Activated CD4-positive, alpha-beta T cell treated with anti-CD3 and anti-CD28 coated beads, Interleukin-2, amount 10 ng/mL, durations not matched to agents 24 days and 14 days (primary cell): ENCODE measurements around the gene TMEM151A. TPM values are rescaled to one million over a fixed set of nuclear protein-coding genes. Genes with fewer than 3 reads are reported as not detected.
A peak's percentile ranks its signal among the peaks of the same experiment; 100 is the strongest.

Experiments
- DNase-seq: peaks from one replicate; pipeline ENCODE4 v3.0.0; 2022
- H3K27ac Mint-ChIP-seq: one replicate; pipeline ENCODE4 v1.8.0; 2022; ENCODE audit warnings: mild to moderate bottlenecking, mixed read lengths
- H3K27me3 Mint-ChIP-seq: one replicate; pipeline ENCODE4 v1.8.0; 2022; ENCODE audit warnings: mixed read lengths
- H3K36me3 Mint-ChIP-seq: one replicate; pipeline ENCODE4 v1.8.0; 2022; ENCODE audit warnings: low read depth, mild to moderate bottlenecking, mixed read lengths
- H3K4me1 Mint-ChIP-seq: one replicate; pipeline ENCODE4 v1.8.0; 2021; ENCODE audit warnings: mixed read lengths
- H3K4me3 Mint-ChIP-seq: one replicate; pipeline ENCODE4 v1.8.0; 2022; ENCODE audit warnings: mild to moderate bottlenecking, moderate library complexity, mixed read lengths
- H3K9me3 Mint-ChIP-seq: one replicate; pipeline ENCODE4 v1.8.0; 2021; ENCODE audit warnings: mixed read lengths
- intact Hi-C: fragments of 100-400 bp; cut with micrococcal nuclease; formaldehyde crosslinking; loops from one replicate; pipeline ENCODE4 v1.15.1; 2023
- total RNA-seq: library from RNA; stranded (reverse); gene quantifications from 2 replicates; pipeline ENCODE4 v1.2.3, GENCODE V29; 2022

Gene TMEM151A
- total RNA-seq, 1 donor from 2014 or later, result not detected

DNA sequence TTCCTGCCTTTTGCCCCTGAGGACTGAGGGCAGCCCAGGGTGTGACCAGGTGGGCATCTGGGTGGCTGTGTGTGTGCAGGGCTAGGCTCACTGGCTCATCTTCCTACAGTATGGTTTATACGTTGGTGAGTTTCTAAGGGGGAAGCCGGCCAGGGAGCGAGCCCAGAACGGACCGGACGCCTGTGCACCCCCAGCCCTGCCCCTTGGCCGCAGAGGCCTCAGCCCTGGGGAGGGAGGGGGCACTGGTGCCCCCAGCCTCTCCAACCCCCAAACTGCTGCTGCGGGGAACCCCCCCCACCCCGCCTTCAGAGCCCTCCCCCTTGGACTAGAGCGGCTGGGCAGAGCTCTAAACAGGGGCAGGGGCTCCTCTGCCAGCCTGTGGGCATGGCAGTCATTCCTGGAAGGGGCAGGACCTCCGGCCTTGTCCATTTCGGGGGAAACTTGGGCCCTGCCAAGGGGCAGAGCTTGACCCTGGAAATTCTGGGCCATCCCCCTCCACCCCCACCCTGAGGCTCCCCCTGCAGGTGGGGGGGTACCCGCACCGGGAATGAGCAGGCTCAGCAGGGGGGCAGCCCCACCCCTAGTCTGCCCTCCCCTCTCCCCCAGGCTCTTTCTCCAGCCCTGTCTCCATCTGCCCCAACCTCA lies 8.1 kb upstream of the TMEM151A start:
- Mint-ChIP-seq H3K27me3 (peaks cover 7% of the 10 kb centered on the region), H3K9me3 (no peaks in the 10 kb centered on the region), H3K4me3 (no peak overlapping the region), H3K4me1 (peaks cover 30% of the 10 kb centered on the region), H3K36me3 (peaks cover 2% of the 10 kb centered on the region), H3K27ac (peak overlapping the region; percentile 53)
- no peak for DNase-seq
- intact Hi-C loops, result no loop called here

DNA sequence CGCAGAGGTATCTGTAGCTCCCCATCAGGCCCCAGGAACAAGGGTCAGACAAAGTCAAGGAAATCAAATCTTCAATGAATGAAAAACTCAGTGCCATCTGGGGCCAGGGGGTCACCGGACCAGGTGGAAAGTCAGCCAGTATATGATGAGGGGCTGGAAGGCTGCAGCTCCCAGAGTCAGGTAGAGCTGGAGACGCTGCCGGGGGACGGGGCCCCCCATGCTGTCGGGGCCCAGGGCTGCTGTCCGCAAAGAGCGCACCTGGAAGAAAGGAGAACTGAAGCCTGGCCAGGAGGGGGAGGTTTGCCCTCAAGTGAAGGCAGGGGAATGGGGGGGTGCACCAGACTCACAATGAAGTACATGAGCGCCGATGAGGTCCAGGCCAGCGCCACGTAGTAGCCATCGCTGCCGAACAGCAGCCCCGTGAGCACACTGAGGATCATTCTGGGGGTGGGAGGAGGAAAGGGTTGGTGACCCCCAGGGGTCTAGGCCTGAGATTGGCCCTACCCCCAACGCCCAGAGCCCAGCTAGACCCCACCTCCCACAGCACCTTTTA lies 7.1 kb upstream of the TMEM151A start:
- no peaks in the 10 kb centered on the region for H3K9me3 Mint-ChIP-seq
- DNase-seq, result no peak
- peaks cover 28% of the 10 kb centered on the region for H3K4me1 Mint-ChIP-seq
- intact Hi-C loops, result no loop called here
- H3K27me3 Mint-ChIP-seq, result peaks cover 4% of the 10 kb centered on the region
- H3K27ac Mint-ChIP-seq, result no peak overlapping the region
- H3K36me3 Mint-ChIP-seq, result peaks cover 4% of the 10 kb centered on the region
- no peak overlapping the region for H3K4me3 Mint-ChIP-seq

DNA sequence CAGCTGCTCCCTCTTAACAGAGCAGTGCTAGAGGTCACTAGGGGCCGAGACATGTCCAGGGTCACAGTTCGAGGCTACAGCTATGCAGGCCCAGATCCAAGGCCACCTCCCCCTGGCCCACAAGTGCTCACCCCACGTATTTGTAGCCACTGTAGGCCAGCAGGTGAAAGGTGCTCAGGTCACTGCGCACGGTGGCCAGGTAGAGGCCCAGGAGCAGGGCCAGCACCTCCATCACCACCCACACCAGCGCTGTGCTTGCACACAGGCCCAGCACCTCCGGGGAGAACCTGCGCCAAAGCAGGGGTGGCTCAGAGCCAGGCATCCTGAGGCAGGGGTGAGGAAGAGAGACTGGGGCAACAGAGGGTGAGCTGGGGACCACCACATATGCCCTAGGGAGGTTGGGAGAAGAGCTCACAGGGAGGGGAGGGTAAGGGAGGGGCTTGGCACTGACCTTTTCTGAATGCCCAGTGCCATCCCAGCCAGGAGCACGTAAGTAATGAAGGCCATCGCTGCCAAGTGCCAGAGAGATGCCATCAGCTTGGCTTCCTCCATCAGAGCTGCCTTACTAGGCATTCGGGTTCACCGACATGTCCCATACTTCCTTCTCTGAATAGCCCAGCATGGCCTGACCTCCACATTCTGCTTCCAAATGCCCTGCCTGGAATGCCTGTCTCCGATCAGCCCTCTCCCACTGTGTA lies 6.3 kb upstream of the TMEM151A start:
- no peak overlapping the region for H3K27ac Mint-ChIP-seq
- no peaks in the 10 kb centered on the region for H3K9me3 Mint-ChIP-seq
- H3K27me3 Mint-ChIP-seq, result peaks cover 6% of the 10 kb centered on the region
- H3K4me3 Mint-ChIP-seq, result no peak overlapping the region
- H3K36me3 Mint-ChIP-seq, result peaks cover 4% of the 10 kb centered on the region
- intact Hi-C loops, result no loop called here
- DNase-seq, result no peak
- peaks cover 36% of the 10 kb centered on the region for H3K4me1 Mint-ChIP-seq

GRCh38 chr11:66286699-66287098 lies 5.0 kb upstream of the TMEM151A start:
- no peak overlapping the region for H3K4me3 Mint-ChIP-seq
- no peak for DNase-seq

DNA sequence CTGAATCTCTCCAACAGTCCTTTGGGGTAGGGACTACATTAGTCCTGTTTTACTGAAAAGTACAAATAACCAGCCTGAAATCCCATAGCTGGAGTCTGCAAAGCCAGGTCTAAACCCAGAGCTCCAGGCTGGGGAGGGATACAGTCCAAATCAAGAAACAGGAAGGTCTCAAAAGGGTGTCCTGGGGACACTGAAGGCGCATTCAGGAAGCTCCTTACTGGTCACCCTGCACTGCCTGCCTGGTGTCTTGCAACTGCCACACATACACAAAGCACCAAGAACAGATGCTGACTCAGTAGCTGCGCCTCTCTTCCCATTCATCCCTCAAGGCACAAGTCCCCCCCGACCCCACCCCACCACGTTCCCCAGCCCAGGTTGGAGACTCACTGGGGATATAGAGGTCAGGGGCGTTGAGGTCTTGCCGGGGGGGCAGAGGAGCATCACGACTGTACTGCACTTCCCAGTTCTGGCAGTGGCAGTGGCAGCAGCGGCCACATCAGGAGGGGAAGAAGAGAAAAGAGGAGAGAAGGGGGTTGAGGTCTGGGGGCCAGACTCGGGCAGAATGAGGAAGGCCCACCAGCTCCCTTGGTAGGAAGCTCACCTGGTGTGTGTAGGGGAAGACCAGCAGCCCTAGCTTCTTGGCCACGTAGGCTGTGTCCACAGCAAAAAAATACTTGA lies 4.3 kb upstream of the TMEM151A start:
- Mint-ChIP-seq H3K36me3 (peaks cover 4% of the 10 kb centered on the region), H3K27me3 (peaks cover 17% of the 10 kb centered on the region), H3K4me3 (peak overlapping the region; percentile 84), H3K4me1 (peaks cover 34% of the 10 kb centered on the region), H3K27ac (peak overlapping the region; percentile 35), H3K9me3 (peaks cover 4% of the 10 kb centered on the region)
- intact Hi-C loops, result no loop called here
- peak; percentile 58 for DNase-seq

More at GRCh38 chr11:66286699-66287098, 5.0 kb upstream of the TMEM151A start:
- intact Hi-C loops, result no loop called here
- H3K4me1 Mint-ChIP-seq, result peaks cover 39% of the 10 kb centered on the region
- peaks cover 4% of the 10 kb centered on the region for H3K9me3 Mint-ChIP-seq
- peaks cover 17% of the 10 kb centered on the region for H3K27me3 Mint-ChIP-seq
- peak overlapping the region; percentile 45 for H3K27ac Mint-ChIP-seq
- H3K36me3 Mint-ChIP-seq, result peaks cover 4% of the 10 kb centered on the region

GRCh38 chr11:66287889-66288670 lies 3.6 kb upstream of the TMEM151A start:
- Mint-ChIP-seq H3K36me3 (peaks cover 4% of the 10 kb centered on the region), H3K4me3 (peak overlapping the region; percentile 84), H3K4me1 (peaks cover 32% of the 10 kb centered on the region), H3K27ac (peak overlapping the region; percentile 79), H3K9me3 (peaks cover 4% of the 10 kb centered on the region), H3K27me3 (peaks cover 24% of the 10 kb centered on the region)
- DNase-seq, result peak; percentile 60
- intact Hi-C loops, result no loop called here

- intact Hi-C loops, result loop anchor here (1.0 kb wide), 4 partner anchors 23 to 577 kb away; partner anchors contain the start of genes BRMS1 and KAT5
- peak within 1 kb of the TSS; percentile 96 for H3K27ac Mint-ChIP-seq
- DNase-seq, result peak; percentile 100
- H3K36me3 Mint-ChIP-seq, result peaks cover 4% of the 10 kb centered on the region
- H3K27me3 Mint-ChIP-seq, result peaks cover 30% of the 10 kb centered on the region
- H3K4me1 Mint-ChIP-seq, result peaks cover 32% of the 10 kb centered on the region
- peaks cover 4% of the 10 kb centered on the region for H3K9me3 Mint-ChIP-seq
- peak within 1 kb of the TSS; percentile 84 for H3K4me3 Mint-ChIP-seq
Observed at GRCh38 chr11:66288671-66289547, 2.8 kb upstream of the TMEM151A start, which contains the start of gene YIF1A. YIF1A (minus strand) TSS chr11:66289143; CDS start chr11:66288985, 158 bp downstream.

- intact Hi-C loops, result loop anchor here (1.0 kb wide), 4 partner anchors 23 to 577 kb away; partner anchors contain the start of genes BRMS1 and KAT5
- Mint-ChIP-seq H3K27me3 (peaks cover 32% of the 10 kb centered on the region), H3K4me1 (peaks cover 32% of the 10 kb centered on the region), H3K27ac (peak overlapping the region; percentile 96), H3K4me3 (peak overlapping the region; percentile 84), H3K36me3 (peaks cover 4% of the 10 kb centered on the region), H3K9me3 (peaks cover 4% of the 10 kb centered on the region)
- peak; percentile 95 for DNase-seq
Observed at GRCh38 chr11:66289548-66290329, 2.0 kb upstream of the TMEM151A start.

- H3K27me3 Mint-ChIP-seq, result peaks cover 32% of the 10 kb centered on the region
- peaks cover 32% of the 10 kb centered on the region for H3K4me1 Mint-ChIP-seq
- peak; percentile 56 for DNase-seq
- H3K27ac Mint-ChIP-seq, result peak overlapping the region; percentile 51
- H3K36me3 Mint-ChIP-seq, result peaks cover 4% of the 10 kb centered on the region
- intact Hi-C loops, result no loop called here
- peak overlapping the region; percentile 84 for H3K4me3 Mint-ChIP-seq
- H3K9me3 Mint-ChIP-seq, result peaks cover 4% of the 10 kb centered on the region
Observed at GRCh38 chr11:66290330-66290621, 1.4 kb upstream of the TMEM151A start.

GRCh38 chr11:66291303-66291705 lies 390 bp upstream of the TMEM151A start:
- H3K4me1 Mint-ChIP-seq, result peaks cover 32% of the 10 kb centered on the region
- peaks cover 4% of the 10 kb centered on the region for H3K36me3 Mint-ChIP-seq
- peaks cover 4% of the 10 kb centered on the region for H3K9me3 Mint-ChIP-seq
- no peak overlapping the region for H3K27ac Mint-ChIP-seq
- intact Hi-C loops, result no loop called here
- DNase-seq, result peak; percentile 59
- no peak overlapping the region for H3K4me3 Mint-ChIP-seq
- H3K27me3 Mint-ChIP-seq, result peaks cover 32% of the 10 kb centered on the region

- H3K9me3 Mint-ChIP-seq, result peaks cover 4% of the 10 kb centered on the region
- H3K4me3 Mint-ChIP-seq, result peak overlapping the region; percentile 65
- intact Hi-C loops, result no loop called here
- peaks cover 2% of the 10 kb centered on the region for H3K36me3 Mint-ChIP-seq
- peak; percentile 58 for DNase-seq
- peaks cover 32% of the 10 kb centered on the region for H3K27me3 Mint-ChIP-seq
- H3K27ac Mint-ChIP-seq, result peak overlapping the region; percentile 16
- peaks cover 28% of the 10 kb centered on the region for H3K4me1 Mint-ChIP-seq
Observed at GRCh38 chr11:66292543-66293332, 1.0 kb downstream of the TMEM151A start.
